Spleen (tissue), 7 donors: Measurements from ENCODE around the gene ENOX1.

Experiments used
- CTCF ChIP-seq, 11 experiments: fragments of 200-600 bp in 7 of 11; fragments of 450-650 bp in 4 of 11; sonication (generic) in 4 of 11; IDR thresholded peaks in 8 of 11; conservative IDR thresholded peaks in 3 of 11; 1 replicate in 7 of 11; 2 replicates in 4 of 11; pipeline versions ENCODE4 v1.4.0 to v1.8.0; 2016 to 2021; ENCODE audit warnings: antibody characterized with exemption in 11 of 11, inconsistent platforms in 4 of 11, mild to moderate bottlenecking in 1 of 11
- POLR2A ChIP-seq, 3 donors: fragments of 450-650 bp; IDR thresholded peaks; one replicate each; pipeline ENCODE4 v1.5.1; 2017; ENCODE audit warnings: antibody characterized with exemption in 3 of 3, mild to moderate bottlenecking in 1 of 3
- POLR2AphosphoS5 ChIP-seq, 3 donors: sonication (generic); formaldehyde crosslinking; IDR thresholded peaks; one replicate each; pipeline ENCODE4 v1.5.1; 2017; ENCODE audit warnings: antibody characterized with exemption in 3 of 3
- donor health status: DM: no; HTN: no; CAD: no; lungs with moderate emphysema.
- donor health status: DM: no; HTN: no; CAD: no.
- donor health status: DM: no; HTN: no; CAD: no.

GRCh38 chr13:43264458-43264857, 522.3 kb downstream of the ENOX1 start:
- TF ChIP-seq CTCF (IDR thresholded peaks at IDR 0.05 in 8 of 11, conservative IDR thresholded peaks at IDR 0.05 in 3 of 11) (no peak), POLR2A (IDR thresholded peaks at IDR 0.05) (no peak), POLR2AphosphoS5 (IDR thresholded peaks at IDR 0.05) (no peak)
